HG03460 (cell line): Measurements from ENCODE around the gene RET.

Experiments used
- ATAC-seq: cut with Tn5 transposase; IDR thresholded peaks from one replicate; pipeline ENCODE4 v1.9.1; 2021; ENCODE audit not compliant: unreplicated experiment

RET gene

GRCh38 chr10:43076876-43077420 is at the start of gene RET:
Gene RET, plus strand, starts transcription at chr10:43077069. Its CDS starts 190 bp downstream, at chr10:43077259.
- ATAC-seq: no peak

GRCh38 chr10:43027331-43027955 is 49.4 kb upstream of the RET start:
- ATAC-seq: no peak

GRCh38 chr10:43028143-43028542 is 48.7 kb upstream of the RET start:
- ATAC-seq: no peak

- no peak for ATAC-seq
These were observed 47.8 kb upstream of the RET start for GRCh38 chr10:43029043-43029442.

GRCh38 chr10:43032613-43033012 is 44.3 kb upstream of the RET start:
- no peak for ATAC-seq

GRCh38 chr10:43035800-43036199 is 41.1 kb upstream of the RET start:
- ATAC-seq: no peak

GRCh38 chr10:43036481-43037428 is 40.1 kb upstream of the RET start:
- ATAC-seq: no peak

- ATAC-seq: no peak
These were observed 39.4 kb upstream of the RET start for GRCh38 chr10:43037440-43037839.

GRCh38 chr10:43037942-43038782 is 38.7 kb upstream of the RET start:
- no peak for ATAC-seq

- no peak for ATAC-seq
These were observed 37.9 kb upstream of the RET start for GRCh38 chr10:43038783-43039623.

GRCh38 chr10:43039624-43040481 is 37.0 kb upstream of the RET start:
- ATAC-seq: no peak

GRCh38 chr10:43040482-43041256 is 36.2 kb upstream of the RET start:
- no peak for ATAC-seq

GRCh38 chr10:43041422-43042342 is 35.2 kb upstream of the RET start:
- ATAC-seq: no peak

GRCh38 chr10:43042503-43043341 is 34.1 kb upstream of the RET start:
- no peak for ATAC-seq

GRCh38 chr10:43043342-43043772 is 33.5 kb upstream of the RET start:
- no peak for ATAC-seq

- no peak for ATAC-seq
These were observed 33.0 kb upstream of the RET start for GRCh38 chr10:43043773-43044447.
